ENCODE measurements around the gene ZNF548.

GRCh38 chr19:57374179-57374578 is 15.5 kb upstream of the ZNF548 start:
- TF ChIP-seq ARNTL (CRISPR knock-in tag; IDR thresholded peaks at IDR 0.05; ENCODE audit: borderline replicate concordance, low read depth) (no peak), POU6F1 (CRISPR knock-in tag; IDR thresholded peaks at IDR 0.05; ENCODE audit: borderline replicate concordance, low read depth) (no peak), ZNF8 (CRISPR knock-in tag; IDR thresholded peaks at IDR 0.05) (no peak), ESRRG (CRISPR knock-in tag; IDR thresholded peaks at IDR 0.05) (no peak), OSR1 (CRISPR knock-in tag; IDR thresholded peaks at IDR 0.05) (no peak), RARB (CRISPR knock-in tag; IDR thresholded peaks at IDR 0.05) (no peak), ZFP30 (CRISPR knock-in tag; IDR thresholded peaks at IDR 0.05) (no peak), PATZ1 (CRISPR knock-in tag; IDR thresholded peaks at IDR 0.05; ENCODE audit: borderline replicate concordance) (no peak), TSHZ2 (CRISPR knock-in tag; IDR thresholded peaks at IDR 0.05) (no peak), ZFP3 (CRISPR knock-in tag; IDR thresholded peaks at IDR 0.05) (no peak), TOX (CRISPR knock-in tag; IDR thresholded peaks at IDR 0.05; ENCODE audit: borderline replicate concordance) (no peak), BACH2 (CRISPR knock-in tag; IDR thresholded peaks at IDR 0.05; ENCODE audit: borderline replicate concordance) (no peak), CREB5 (CRISPR knock-in tag; IDR thresholded peaks at IDR 0.05; ENCODE audit: low read depth) (no peak), ZNF565 (CRISPR knock-in tag; conservative IDR thresholded peaks at IDR 0.05; ENCODE audit: low read depth) (no peak)
